Measurements from ENCODE around the gene ZFAND6. TPM values are rescaled to one million over a fixed set of nuclear protein-coding genes. Genes with fewer than 3 reads are reported as not detected.

ZFAND6 gene
- total RNA-seq, 1 donor, result 109 TPM

GRCh38 chr15:80141916-80142598 is 82.6 kb downstream of the ZFAND6 start:
- TF ChIP-seq, protein P1, sequence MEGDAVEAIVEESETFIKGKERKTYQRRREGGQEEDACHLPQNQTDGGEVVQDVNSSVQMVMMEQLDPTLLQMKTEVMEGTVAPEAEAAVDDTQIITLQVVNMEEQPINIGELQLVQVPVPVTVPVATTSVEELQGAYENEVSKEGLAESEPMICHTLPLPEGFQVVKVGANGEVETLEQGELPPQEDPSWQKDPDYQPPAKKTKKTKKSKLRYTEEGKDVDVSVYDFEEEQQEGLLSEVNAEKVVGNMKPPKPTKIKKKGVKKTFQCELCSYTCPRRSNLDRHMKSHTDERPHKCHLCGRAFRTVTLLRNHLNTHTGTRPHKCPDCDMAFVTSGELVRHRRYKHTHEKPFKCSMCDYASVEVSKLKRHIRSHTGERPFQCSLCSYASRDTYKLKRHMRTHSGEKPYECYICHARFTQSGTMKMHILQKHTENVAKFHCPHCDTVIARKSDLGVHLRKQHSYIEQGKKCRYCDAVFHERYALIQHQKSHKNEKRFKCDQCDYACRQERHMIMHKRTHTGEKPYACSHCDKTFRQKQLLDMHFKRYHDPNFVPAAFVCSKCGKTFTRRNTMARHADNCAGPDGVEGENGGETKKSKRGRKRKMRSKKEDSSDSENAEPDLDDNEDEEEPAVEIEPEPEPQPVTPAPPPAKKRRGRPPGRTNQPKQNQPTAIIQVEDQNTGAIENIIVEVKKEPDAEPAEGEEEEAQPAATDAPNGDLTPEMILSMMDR (IDR thresholded peaks at IDR 0.05; ENCODE audit: extremely low read depth, low read depth, low read length), result no peak
- Histone ChIP-seq H2AFZ (ENCODE audit: low read length) (no peak overlapping the region), H3K27me3 (ENCODE audit: insufficient read depth, low read length) (peaks cover 2% of the 10 kb centered on the region), H3K4me3 (ENCODE audit: insufficient read depth, low read length) (no peak overlapping the region), H4K20me1 (ENCODE audit: insufficient read depth, low read length) (no peaks in the 10 kb centered on the region), H3K4me1 (ENCODE audit: insufficient read depth, low read length) (no peaks in the 10 kb centered on the region), H3K4me2 (ENCODE audit: insufficient read depth, low read length) (no peak overlapping the region), H3K79me2 (ENCODE audit: insufficient read depth, low read length) (no peaks in the 10 kb centered on the region), H3K9me3 (ENCODE audit: low read depth, low read length) (no peaks in the 10 kb centered on the region), H3K36me3 (ENCODE audit: insufficient read depth, low read length) (no peaks in the 10 kb centered on the region), H3K27ac (ENCODE audit: low read depth, low read length) (no peak overlapping the region)
- no peak for DNase-seq (ENCODE audit: insufficient read length, low spot score, missing footprints)

GRCh38 chr15:80142646-80143045 is 83.2 kb downstream of the ZFAND6 start:
- no peaks in the 10 kb centered on the region for H3K4me1 ChIP-seq (ENCODE audit: insufficient read depth, low read length)
- TF ChIP-seq, protein P1 (IDR thresholded peaks at IDR 0.05; ENCODE audit: extremely low read depth, low read depth, low read length), result no peak
- no peak overlapping the region for H3K4me3 ChIP-seq (ENCODE audit: insufficient read depth, low read length)
- no peaks in the 10 kb centered on the region for H3K36me3 ChIP-seq (ENCODE audit: insufficient read depth, low read length)
- H2AFZ ChIP-seq (ENCODE audit: low read length), result no peak overlapping the region
- no peak overlapping the region for H3K27ac ChIP-seq (ENCODE audit: low read depth, low read length)
- peaks cover 2% of the 10 kb centered on the region for H3K27me3 ChIP-seq (ENCODE audit: insufficient read depth, low read length)
- H3K4me2 ChIP-seq (ENCODE audit: insufficient read depth, low read length), result no peak overlapping the region
- no peaks in the 10 kb centered on the region for H3K9me3 ChIP-seq (ENCODE audit: low read depth, low read length)
- no peak for DNase-seq (ENCODE audit: insufficient read length, low spot score, missing footprints)
- no peaks in the 10 kb centered on the region for H3K79me2 ChIP-seq (ENCODE audit: insufficient read depth, low read length)
- H4K20me1 ChIP-seq (ENCODE audit: insufficient read depth, low read length), result no peaks in the 10 kb centered on the region

GRCh38 chr15:80151148-80151547 is 91.7 kb downstream of the ZFAND6 start:
- H3K27me3 ChIP-seq (ENCODE audit: insufficient read depth, low read length), result no peaks in the 10 kb centered on the region
- no peak overlapping the region for H3K4me2 ChIP-seq (ENCODE audit: insufficient read depth, low read length)
- H3K27ac ChIP-seq (ENCODE audit: low read depth, low read length), result no peak overlapping the region
- peaks cover 17% of the 10 kb centered on the region for H3K4me1 ChIP-seq (ENCODE audit: insufficient read depth, low read length)
- no peaks in the 10 kb centered on the region for H4K20me1 ChIP-seq (ENCODE audit: insufficient read depth, low read length)
- TF ChIP-seq, protein P1 (IDR thresholded peaks at IDR 0.05; ENCODE audit: extremely low read depth, low read depth, low read length), result no peak
- no peak for DNase-seq (ENCODE audit: insufficient read length, low spot score, missing footprints)
- H2AFZ ChIP-seq (ENCODE audit: low read length), result peak overlapping the region; percentile 29
- no peaks in the 10 kb centered on the region for H3K9me3 ChIP-seq (ENCODE audit: low read depth, low read length)
- no peaks in the 10 kb centered on the region for H3K36me3 ChIP-seq (ENCODE audit: insufficient read depth, low read length)
- peaks cover 12% of the 10 kb centered on the region for H3K79me2 ChIP-seq (ENCODE audit: insufficient read depth, low read length)
- H3K4me3 ChIP-seq (ENCODE audit: insufficient read depth, low read length), result no peak overlapping the region

GRCh38 chr15:80151576-80151975 is 92.1 kb downstream of the ZFAND6 start:
- Histone ChIP-seq H2AFZ (ENCODE audit: low read length) (peak overlapping the region; percentile 29), H3K4me3 (ENCODE audit: insufficient read depth, low read length) (no peak overlapping the region), H3K36me3 (ENCODE audit: insufficient read depth, low read length) (no peaks in the 10 kb centered on the region)

More at GRCh38 chr15:80151576-80151975, 92.1 kb downstream of the ZFAND6 start:
- TF ChIP-seq, protein P1 (IDR thresholded peaks at IDR 0.05; ENCODE audit: extremely low read depth, low read depth, low read length), result no peak
- Histone ChIP-seq H3K9me3 (ENCODE audit: low read depth, low read length) (no peaks in the 10 kb centered on the region), H4K20me1 (ENCODE audit: insufficient read depth, low read length) (no peaks in the 10 kb centered on the region), H3K79me2 (ENCODE audit: insufficient read depth, low read length) (peaks cover 12% of the 10 kb centered on the region), H3K27me3 (ENCODE audit: insufficient read depth, low read length) (no peaks in the 10 kb centered on the region), H3K27ac (ENCODE audit: low read depth, low read length) (no peak overlapping the region), H3K4me1 (ENCODE audit: insufficient read depth, low read length) (peaks cover 17% of the 10 kb centered on the region), H3K4me2 (ENCODE audit: insufficient read depth, low read length) (peak overlapping the region; percentile 91)
- no peak for DNase-seq (ENCODE audit: insufficient read length, low spot score, missing footprints)
